WTC11 (cell line): Measurements from ENCODE around the gene LAMA5. TPM values are rescaled to one million over a fixed set of nuclear protein-coding genes. Genes with fewer than 3 reads are reported as not detected.

Experiments used
- ATAC-seq: fragments of 200-7000 bp; cut with Tn5 transposase; 2 replicates; pipeline ENCODE4 v1.10.0; 2021; ENCODE audit warnings: mild to moderate bottlenecking, moderate library complexity
- Bru-seq: library from RNA; stranded (reverse); fragments of 400-500 nt; gene quantifications from one replicate; lab custom pipeline; 2021; lab: Mats Ljungman, UMichigan
- CTCF ChIA-PET: fragments of 300-600 bp; sonication (Branson Sonifier 250); formaldehyde crosslinking; loops from one replicate; lab custom pipeline; 2021; ENCODE audit warnings: antibody characterized with exemption; lab: Charles Lee
- POLR2A ChIA-PET: fragments of 350-600 bp; sonication (Branson Sonifier 250); formaldehyde crosslinking; loops from one replicate; lab custom pipeline; 2021; ENCODE audit warnings: antibody characterized with exemption; lab: Charles Lee
- DNase-seq: peaks from one replicate; pipeline ENCODE4 v3.0.0; 2021; ENCODE audit warnings: low spot score
- H3K27ac Mint-ChIP-seq: 2 replicates; pipeline ENCODE4 v1.8.0; 2021; ENCODE audit warnings: mixed read lengths
- H3K27me3 Mint-ChIP-seq: 2 replicates; pipeline ENCODE4 v1.8.0; 2021; ENCODE audit warnings: low read depth, mild to moderate bottlenecking, moderate library complexity, mixed read lengths
- H3K36me3 Mint-ChIP-seq: 2 replicates; pipeline ENCODE4 v1.8.0; 2021; ENCODE audit warnings: mixed read lengths
- H3K4me1 Mint-ChIP-seq: 2 replicates; pipeline ENCODE4 v1.8.0; 2022; ENCODE audit warnings: mixed read lengths
- H3K4me3 Mint-ChIP-seq: 2 replicates; pipeline ENCODE4 v1.8.0; 2021; ENCODE audit warnings: mild to moderate bottlenecking, moderate library complexity, mixed read lengths
- H3K9me3 Mint-ChIP-seq: 2 replicates; pipeline ENCODE4 v1.8.0; 2021; ENCODE audit warnings: mixed read lengths
- ATF2 ChIP-seq: sonication (generic); formaldehyde crosslinking; IDR thresholded peaks from 2 replicates; pipeline ENCODE4 v1.8.1; 2022; ENCODE audit warnings: low read depth, missing genetic modification reagents, borderline replicate concordance
- CREM ChIP-seq: sonication (generic); formaldehyde crosslinking; IDR thresholded peaks from 2 replicates; pipeline ENCODE4 v1.8.1; 2022; ENCODE audit warnings: mild to moderate bottlenecking, missing genetic modification reagents, moderate library complexity
- CTCF ChIP-seq: fragments of 200-600 bp; IDR thresholded peaks from 2 replicates; pipeline ENCODE4 v1.8.0; 2022; ENCODE audit warnings: antibody characterized with exemption
- E2F1 ChIP-seq: sonication (generic); formaldehyde crosslinking; IDR thresholded peaks from 2 replicates; pipeline ENCODE4 v1.8.0; 2022; ENCODE audit warnings: mild to moderate bottlenecking, missing genetic modification reagents
- E2F4 ChIP-seq: sonication (generic); formaldehyde crosslinking; IDR thresholded peaks from 2 replicates; pipeline ENCODE4 v1.8.1; 2022; ENCODE audit warnings: low read depth, mild to moderate bottlenecking, moderate library complexity, missing genetic modification reagents, borderline replicate concordance
- EMX1 ChIP-seq: fragments of 250-450 bp; sonication (Bioruptor Pico); IDR thresholded peaks from 2 replicates; pipeline ENCODE4 v1.8.0; 2021; ENCODE audit warnings: mild to moderate bottlenecking
- FOXP4 ChIP-seq: sonication (generic); formaldehyde crosslinking; IDR thresholded peaks from 2 replicates; pipeline ENCODE4 v1.8.0; 2022; ENCODE audit warnings: mild to moderate bottlenecking, missing genetic modification reagents
- GRHL2 ChIP-seq: fragments of 250-450 bp; sonication (Bioruptor Pico); IDR thresholded peaks from 2 replicates; pipeline ENCODE4 v1.8.0; 2022; ENCODE audit warnings: mild to moderate bottlenecking, moderate library complexity; ENCODE audit not compliant: insufficient replicate concordance, severe bottlenecking
- MYBL2 ChIP-seq: sonication (generic); formaldehyde crosslinking; IDR thresholded peaks from 2 replicates; pipeline ENCODE4 v1.8.1; 2023; ENCODE audit warnings: mild to moderate bottlenecking, moderate library complexity, missing genetic modification reagents
- NFATC4 ChIP-seq: fragments of 250-450 bp; sonication (Bioruptor Pico); IDR thresholded peaks from 2 replicates; pipeline ENCODE4 v1.9.0; 2021; ENCODE audit warnings: mild to moderate bottlenecking
- SP1 ChIP-seq: sonication (generic); formaldehyde crosslinking; conservative IDR thresholded peaks from 2 replicates; pipeline ENCODE4 v1.8.1; 2022; ENCODE audit warnings: missing genetic modification reagents
- ZBTB21 ChIP-seq: sonication (generic); formaldehyde crosslinking; IDR thresholded peaks from 2 replicates; pipeline ENCODE4 v1.8.1; 2023; ENCODE audit warnings: mild to moderate bottlenecking, missing genetic modification reagents, borderline replicate concordance
- ZNF281 ChIP-seq: sonication (generic); formaldehyde crosslinking; IDR thresholded peaks from 2 replicates; pipeline ENCODE4 v1.8.0; 2023; ENCODE audit warnings: mild to moderate bottlenecking, missing genetic modification reagents
- ZNF671 ChIP-seq: fragments of 250-450 bp; sonication (Bioruptor Pico); IDR thresholded peaks from 2 replicates; pipeline ENCODE4 v1.8.0; 2021; ENCODE audit warnings: mild to moderate bottlenecking
- long read RNA-seq, 3 experiments: library from RNA in 1 of 3; library from capped mRNA in 1 of 3; library from polyadenylated mRNA in 1 of 3; unstranded in 2 of 3; stranded (forward) in 1 of 3; transcript quantifications; one replicate each; pipeline ENCODE4 v2.0.0, GENCODE V29; 2021
- total RNA-seq: library from RNA; stranded (reverse); gene quantifications from 3 replicates; pipeline ENCODE4 v1.2.3, GENCODE V29; 2021

Gene LAMA5
- 298 to 329 TPM (median 323 TPM) in 3 replicates for total RNA-seq
- percentile 55 among the genes with signal in this experiment for Bru-seq, nascent RNA
- long read RNA-seq, experiment 1, full-length matches to known transcripts: 8 of 263 reads
- long read RNA-seq, experiment 1, partial matches to known transcripts: 171 of 263 reads
- long read RNA-seq, experiment 1, other reads (novel, unspliced or antisense): 84 of 263 reads
- long read RNA-seq, experiment 2, transcript LAMA5-212 (4 exons, 780 nt): major isoform, 7 of 115 reads
- long read RNA-seq, experiment 2, partial matches to known transcripts: 73 of 115 reads
- long read RNA-seq, experiment 2, other reads (novel, unspliced or antisense): 35 of 115 reads
- long read RNA-seq, experiment 3: 0 reads

GRCh38 chr20:62367136-62367632 lies at the start of gene LAMA5:
TSS of gene LAMA5 (minus strand) at chr20:62367312. CDS start at chr20:62367245, 67 bp downstream.
- ChIA-PET POLR2A (interaction anchor here (1.7 to 4.8 kb wide), 4 partner anchors 10 to 65 kb away, joined by 4 to 29 read pairs (median 16); partner anchors contain the start of genes ADRM1 and RPS21), CTCF (interaction anchor here (1.2 to 9.1 kb wide), 6 partner anchors 11 to 65 kb away, joined by 4 to 137 read pairs (median 18); partner anchors contain the start of gene ADRM1)
- H3K4me3 Mint-ChIP-seq: peak within 1 kb of the TSS; percentile 68
- H3K36me3 Mint-ChIP-seq: no peaks in the 10 kb centered on the region
- H3K4me1 Mint-ChIP-seq: peaks cover 42% of the 10 kb centered on the region
- H3K27ac Mint-ChIP-seq: peak within 1 kb of the TSS; percentile 60
- peak; percentile 65; the same call in 1 of the 2 replicates for TF ChIP-seq SP1 (CRISPR knock-in tag)
- no peak for TF ChIP-seq ZBTB21 (CRISPR knock-in tag)
- TF ChIP-seq, all 79 proteins: peak for 1
- DNase-seq: peak; percentile 74
- H3K27me3 Mint-ChIP-seq: no peaks in the 10 kb centered on the region
- no peaks in the 10 kb centered on the region for H3K9me3 Mint-ChIP-seq
- peak; percentile 12 for ATAC-seq

GRCh38 chr20:62415354-62416111 lies 48.4 kb upstream of the LAMA5 start:
- ChIA-PET CTCF (interaction anchor here (0.5 to 1.8 kb wide), 3 partner anchors 60 to 136 kb away, joined by 3 to 5 read pairs (median 5); no protein-coding TSS in a partner anchor), POLR2A (no interaction called here)
- no peak for ATAC-seq
- no peak for TF ChIP-seq ZNF671 (CRISPR knock-in tag)
- no peak for TF ChIP-seq CREM
- no peak for TF ChIP-seq EMX1 (CRISPR knock-in tag)
- no peak for TF ChIP-seq ZNF281 (CRISPR knock-in tag)
- no peak for TF ChIP-seq NFATC4 (CRISPR knock-in tag)
- no peak for TF ChIP-seq E2F4 (CRISPR knock-in tag)
- no peak for TF ChIP-seq E2F1 (CRISPR knock-in tag)
- no peak for TF ChIP-seq CTCF
- TF ChIP-seq MYBL2 (CRISPR knock-in tag): no peak
- TF ChIP-seq FOXP4 (CRISPR knock-in tag): no peak
- no peak for TF ChIP-seq ATF2 (CRISPR knock-in tag)
- TF ChIP-seq GRHL2 (CRISPR knock-in tag): no peak
- no peak overlapping the region for H3K4me3 Mint-ChIP-seq
- no peaks in the 10 kb centered on the region for H3K36me3 Mint-ChIP-seq
- H3K9me3 Mint-ChIP-seq: no peaks in the 10 kb centered on the region
- no peak for DNase-seq
- H3K27me3 Mint-ChIP-seq: no peaks in the 10 kb centered on the region
- no peaks in the 10 kb centered on the region for H3K4me1 Mint-ChIP-seq
- no peak overlapping the region for H3K27ac Mint-ChIP-seq
